Iris pigment epithelial cell (primary cell): ENCODE data around the gene EXOC4.
A peak's percentile ranks its signal among the peaks of the same experiment; 100 is the strongest.

Experiments used
- DNase-seq: peaks from one replicate; pipeline ENCODE4 v3.0.0-alpha.2; 2011; ENCODE audit warnings: low read depth

EXOC4 gene

GRCh38 chr7:133674079-133674763 is 421.3 kb downstream of the EXOC4 start:
- DNase-seq = no peak

GRCh38 chr7:133675510-133676218 is 422.8 kb downstream of the EXOC4 start:
- DNase-seq = no peak

GRCh38 chr7:133676805-133677370 is 424.0 kb downstream of the EXOC4 start:
- DNase-seq = peak; percentile 74

- DNase-seq = no peak
Observed at GRCh38 chr7:133678137-133678814, 425.4 kb downstream of the EXOC4 start.

GRCh38 chr7:133679977-133680376 is 427.1 kb downstream of the EXOC4 start:
- DNase-seq = no peak

GRCh38 chr7:133681529-133681928 is 428.7 kb downstream of the EXOC4 start:
- no peak for DNase-seq

- no peak for DNase-seq
Observed at GRCh38 chr7:133682364-133683181, 429.7 kb downstream of the EXOC4 start.

- no peak for DNase-seq
Observed at GRCh38 chr7:133683182-133683454, 430.2 kb downstream of the EXOC4 start.

- peak; percentile 91 for DNase-seq
Observed at GRCh38 chr7:133688483-133689239, 435.8 kb downstream of the EXOC4 start.

GRCh38 chr7:133690740-133691139 is 437.9 kb downstream of the EXOC4 start:
- no peak for DNase-seq

- peak; percentile 56 for DNase-seq
Observed at GRCh38 chr7:133691727-133692610, 439.1 kb downstream of the EXOC4 start.

- DNase-seq = no peak
Observed at GRCh38 chr7:133693281-133693680, 440.4 kb downstream of the EXOC4 start.

GRCh38 chr7:133696056-133696455 is 443.2 kb downstream of the EXOC4 start:
- DNase-seq = no peak

GRCh38 chr7:133697585-133697984 is 444.7 kb downstream of the EXOC4 start:
- no peak for DNase-seq

GRCh38 chr7:133698127-133698526 is 445.2 kb downstream of the EXOC4 start:
- DNase-seq = peak; percentile 76

GRCh38 chr7:133699386-133699785 is 446.5 kb downstream of the EXOC4 start:
- no peak for DNase-seq

- no peak for DNase-seq
Observed at GRCh38 chr7:133702078-133702477, 449.2 kb downstream of the EXOC4 start.

GRCh38 chr7:133702960-133703359 is 450.1 kb downstream of the EXOC4 start:
- no peak for DNase-seq

- peak; percentile 92 for DNase-seq
Observed at GRCh38 chr7:133703547-133703946, 450.7 kb downstream of the EXOC4 start.

- no peak for DNase-seq
Observed at GRCh38 chr7:133704453-133704852, 451.6 kb downstream of the EXOC4 start.
